ENCODE results near the gene GPRC5C.

GPRC5C gene

GRCh38 chr17:74408262-74408661 is 23.6 kb upstream of the GPRC5C start:
- no peak for FAIRE-seq

- peak; percentile 61 for FAIRE-seq
Measured at GRCh38 chr17:74408815-74409214, 23.1 kb upstream of the GPRC5C start.

- no peak for FAIRE-seq
Measured at GRCh38 chr17:74410001-74410443, 21.9 kb upstream of the GPRC5C start.

- FAIRE-seq, result no peak
Measured at GRCh38 chr17:74412581-74412980, 19.3 kb upstream of the GPRC5C start.

- FAIRE-seq, result no peak
Measured at GRCh38 chr17:74413491-74413890, 18.4 kb upstream of the GPRC5C start.

GRCh38 chr17:74414510-74414909 is 17.4 kb upstream of the GPRC5C start:
- no peak for FAIRE-seq

GRCh38 chr17:74415608-74416396 is 16.1 kb upstream of the GPRC5C start:
- FAIRE-seq, result no peak

GRCh38 chr17:74417178-74418045 is 14.5 kb upstream of the GPRC5C start:
- FAIRE-seq, result no peak

GRCh38 chr17:74419928-74420411 is 11.9 kb upstream of the GPRC5C start:
- no peak for FAIRE-seq

GRCh38 chr17:74424117-74424516 is 7.8 kb upstream of the GPRC5C start:
- FAIRE-seq, result no peak

GRCh38 chr17:74424657-74425056 is 7.2 kb upstream of the GPRC5C start:
- no peak for FAIRE-seq

GRCh38 chr17:74426551-74427047 is 5.3 kb upstream of the GPRC5C start:
- no peak for FAIRE-seq

GRCh38 chr17:74427048-74427762 is 4.7 kb upstream of the GPRC5C start:
- FAIRE-seq, result no peak

GRCh38 chr17:74427763-74428153 is 4.1 kb upstream of the GPRC5C start:
- FAIRE-seq, result no peak

- no peak for FAIRE-seq
Measured at GRCh38 chr17:74429604-74430384, 2.1 kb upstream of the GPRC5C start.

- FAIRE-seq, result no peak
Measured at GRCh38 chr17:74430385-74430705, 1.5 kb upstream of the GPRC5C start.

- FAIRE-seq, result peak; percentile 58
Measured at GRCh38 chr17:74430706-74431567, 951 bp upstream of the GPRC5C start.

- FAIRE-seq, result no peak
Measured at GRCh38 chr17:74432424-74432690, 469 bp downstream of the GPRC5C start.

GRCh38 chr17:74432766-74433391 is 991 bp downstream of the GPRC5C start:
- FAIRE-seq, result no peak

- FAIRE-seq, result no peak
Measured at GRCh38 chr17:74433421-74434121, 1.7 kb downstream of the GPRC5C start.
